ENCODE measurements around the gene PHKG1. TPM values are rescaled to one million over a fixed set of nuclear protein-coding genes. Genes with fewer than 3 reads are reported as not detected.
"Not testable (repeated sequence)": the region's sequence is repeated elsewhere in the genome, so short reads cannot be mapped to it uniquely, and the experiment has no call there.

The PHKG1 gene
- total and polyA plus RNA-seq, 8 donors, result 0.31 to 39.3 (median 1.5) TPM; not detected in 3

GRCh38 chr7:56107954-56108258 lies 15.2 kb upstream of the PHKG1 start:
- H3K36me3 ChIP-seq, result peaks cover 14 to 19% (median 18%) of the 10 kb centered on the region in 4 donors
- H3K27me3 ChIP-seq, result no peaks in the 10 kb centered on the region
- H3K27ac ChIP-seq, result no peak overlapping the region
- H3K9me3 ChIP-seq, result no peaks in the 10 kb centered on the region
- peaks cover 10 to 30% (median 21%) of the 10 kb centered on the region in 4 donors for H3K4me1 ChIP-seq
- intact Hi-C loops (cut with DNase I; ENCODE audit: low total_unique reads), result no loop called here
- no peak for DNase-seq
- TF ChIP-seq CTCF (IDR thresholded peaks at IDR 0.05), result no peak
- TF ChIP-seq POLR2AphosphoS5 (IDR thresholded peaks at IDR 0.05), result no peak
- TF ChIP-seq POLR2A (IDR thresholded peaks at IDR 0.05), result no peak
- TF ChIP-seq EP300 (IDR thresholded peaks at IDR 0.05), result no peak
- 90 to 100% (median 100%) methylated on average over 1 of the region's 1 CpG for WGBS, 5 donors
- H3K4me3 ChIP-seq, result no peak overlapping the region

GRCh38 chr7:56106108-56107073 lies 13.6 kb upstream of the PHKG1 start, which contains the start of gene CHCHD2:
TSS of gene CHCHD2 (minus strand) at chr7:56106476. CDS start at chr7:56106413, 63 bp downstream.
- peak; percentile 97 to 100 for DNase-seq
- peaks cover 29 to 34% (median 33%) of the 10 kb centered on the region in 4 donors for H3K36me3 ChIP-seq
- H3K27me3 ChIP-seq, result no peaks in the 10 kb centered on the region
- no peaks in the 10 kb centered on the region for H3K9me3 ChIP-seq
- H3K27ac ChIP-seq, result peak within 1 kb of the TSS; percentile 87 to 98 (median 95)
- TF ChIP-seq EP300 (IDR thresholded peaks at IDR 0.05), result peak; percentile 3
- peak in 1 of 7 experiments; percentile 9 for TF ChIP-seq CTCF (IDR thresholded peaks at IDR 0.05)
- TF ChIP-seq POLR2AphosphoS5 (IDR thresholded peaks at IDR 0.05), result peak; percentile 80 to 98 (median 97)
- TF ChIP-seq POLR2A (IDR thresholded peaks at IDR 0.05), result peak in 2 of 4 donors; percentile 90 to 95
- peaks cover 10 to 30% (median 21%) of the 10 kb centered on the region in 4 donors for H3K4me1 ChIP-seq
- H3K4me3 ChIP-seq, result peak within 1 kb of the TSS; percentile 71 to 93 (median 79)
- 1 to 2% (median 1%) methylated on average over 38 to 57 of the region's 57 CpGs for WGBS, 5 donors
- intact Hi-C loops (cut with DNase I; ENCODE audit: low total_unique reads), result no loop called here

GRCh38 chr7:56105508-56105907 lies 12.8 kb upstream of the PHKG1 start:
- Histone ChIP-seq H3K27me3 (no peaks in the 10 kb centered on the region), H3K9me3 (no peaks in the 10 kb centered on the region), H3K4me3 (peak overlapping the region; percentile 71 to 93 (median 79)), H3K36me3 (peaks cover 38 to 43% (median 42%) of the 10 kb centered on the region in 4 donors), H3K4me1 (peaks cover 10 to 30% (median 21%) of the 10 kb centered on the region in 4 donors), H3K27ac (peak overlapping the region; percentile 50 to 98 (median 95))
- TF ChIP-seq CTCF (IDR thresholded peaks at IDR 0.05), result no peak
- no peak for TF ChIP-seq POLR2AphosphoS5 (IDR thresholded peaks at IDR 0.05)
- no peak for TF ChIP-seq POLR2A (IDR thresholded peaks at IDR 0.05)
- TF ChIP-seq EP300 (IDR thresholded peaks at IDR 0.05), result no peak
- DNase-seq, result peak in 1 of 2 donors; percentile 86
- 7 to 18% (median 11%) methylated on average over 6 of the region's 6 CpGs for WGBS, 5 donors
- intact Hi-C loops (cut with DNase I; ENCODE audit: low total_unique reads), result no loop called here

- peaks cover 49 to 56% (median 55%) of the 10 kb centered on the region in 4 donors for H3K36me3 ChIP-seq
These were observed 11.4 kb upstream of the PHKG1 start for GRCh38 chr7:56104138-56104537.

More at GRCh38 chr7:56104138-56104537, 11.4 kb upstream of the PHKG1 start:
- H3K4me3 ChIP-seq; DNase-seq; intact Hi-C loops (cut with DNase I; ENCODE audit: low total_unique reads); H3K9me3 ChIP-seq; H3K27me3 ChIP-seq; H3K27ac ChIP-seq: not testable (repeated sequence)
- H3K4me1 ChIP-seq, result peaks cover 10 to 30% (median 21%) of the 10 kb centered on the region in 4 donors
- 85 to 92% (median 89%) methylated on average over 9 of the region's 9 CpGs for WGBS, 5 donors

All from stomach (tissue), 9 donors.